GM18873 (cell line): Measurements from ENCODE around the gene ZNF787.

Experiments used
- ATAC-seq: cut with Tn5 transposase; IDR thresholded peaks from one replicate; pipeline ENCODE4 v1.9.1; 2021; ENCODE audit warnings: mild to moderate bottlenecking, moderate library complexity, moderate number of reproducible peaks; ENCODE audit not compliant: unreplicated experiment, low FRiP score

ZNF787 gene

GRCh38 chr19:56123266-56123891, 2.3 kb upstream of the ZNF787 start:
- ATAC-seq, result no peak

GRCh38 chr19:56120371-56121179, 520 bp downstream of the ZNF787 start:
- ATAC-seq, result no peak

- no peak for ATAC-seq
These were observed 1.1 kb downstream of the ZNF787 start for GRCh38 chr19:56120002-56120370.

GRCh38 chr19:56119582-56119978, 1.5 kb downstream of the ZNF787 start:
- ATAC-seq, result no peak

GRCh38 chr19:56118666-56119581, 2.2 kb downstream of the ZNF787 start:
- no peak for ATAC-seq

- ATAC-seq, result no peak
These were observed 3.2 kb downstream of the ZNF787 start for GRCh38 chr19:56117889-56118288.

GRCh38 chr19:56117376-56117884, 3.7 kb downstream of the ZNF787 start:
- no peak for ATAC-seq

- no peak for ATAC-seq
These were observed 4.5 kb downstream of the ZNF787 start for GRCh38 chr19:56116606-56117005.

- no peak for ATAC-seq
These were observed 5.6 kb downstream of the ZNF787 start for GRCh38 chr19:56115490-56115889.

- no peak for ATAC-seq
These were observed 6.4 kb downstream of the ZNF787 start for GRCh38 chr19:56114778-56115110.

GRCh38 chr19:56114051-56114777, 6.9 kb downstream of the ZNF787 start:
- ATAC-seq, result no peak

GRCh38 chr19:56113074-56113632, 7.9 kb downstream of the ZNF787 start:
- no peak for ATAC-seq

GRCh38 chr19:56112313-56112709, 8.8 kb downstream of the ZNF787 start:
- ATAC-seq, result no peak

GRCh38 chr19:56111601-56112312, 9.3 kb downstream of the ZNF787 start:
- peak; percentile 56 for ATAC-seq

- ATAC-seq, result no peak
These were observed 10.3 kb downstream of the ZNF787 start for GRCh38 chr19:56110515-56111448.

GRCh38 chr19:56109226-56109625, 11.9 kb downstream of the ZNF787 start:
- no peak for ATAC-seq

GRCh38 chr19:56108447-56109195, 12.5 kb downstream of the ZNF787 start:
- ATAC-seq, result no peak
